Epidermal melanocyte (primary cell): ENCODE data around the gene CNTN4.

ENCODE experiments used
- DNase-seq: peaks from one replicate; pipeline ENCODE4 v3.0.0; 2011; ENCODE audit warnings: low spot score; ENCODE audit not compliant: insufficient read length

Gene CNTN4

DNA sequence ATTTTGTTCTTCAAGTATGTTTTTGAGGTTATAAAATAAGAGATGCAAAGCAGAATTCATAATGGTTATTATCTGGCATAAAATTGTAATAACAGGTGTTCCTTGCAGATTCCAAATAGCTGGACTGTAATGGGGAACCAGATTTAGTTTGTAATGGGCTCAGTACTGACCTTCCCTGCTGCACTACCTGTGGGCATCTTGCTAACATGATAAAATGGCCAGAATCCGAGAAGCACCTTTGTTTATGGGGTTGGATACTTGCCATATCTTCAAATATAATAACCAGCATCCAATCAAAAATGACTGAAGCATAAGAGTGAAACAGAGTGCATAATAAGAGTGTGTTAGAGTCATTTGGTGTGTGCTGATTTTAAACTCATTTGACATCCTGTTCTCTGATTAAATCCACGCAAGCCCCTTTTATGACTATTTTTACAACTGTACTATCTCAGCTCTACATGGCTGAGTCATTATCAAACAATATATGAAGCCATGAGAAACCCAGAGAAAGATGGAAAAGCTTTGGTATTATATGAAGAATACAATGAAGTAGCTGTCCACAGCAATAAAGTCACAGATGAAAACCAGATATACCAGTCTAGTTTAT, 292.4 kb downstream of the CNTN4 start:
- no peak for DNase-seq

DNA sequence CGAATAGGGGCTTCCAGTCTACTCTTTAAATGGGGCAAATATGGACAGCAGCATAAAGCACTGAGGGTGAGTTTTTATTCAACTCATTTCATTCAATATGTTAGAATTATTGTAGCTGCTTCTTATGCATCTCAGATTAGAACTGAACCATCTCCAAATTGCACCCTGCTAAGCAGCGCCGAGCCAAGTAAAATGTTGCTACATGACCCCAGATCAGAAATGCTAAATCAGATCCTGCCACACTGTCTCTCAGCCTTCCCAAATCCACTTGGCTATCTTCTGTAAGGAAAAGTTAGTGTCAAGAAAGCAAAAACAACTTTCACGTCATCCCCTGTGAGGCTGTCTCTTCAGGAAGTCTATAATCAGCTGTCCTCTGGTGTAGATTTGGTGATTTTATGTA, 293.2 kb downstream of the CNTN4 start:
- no peak for DNase-seq

DNA sequence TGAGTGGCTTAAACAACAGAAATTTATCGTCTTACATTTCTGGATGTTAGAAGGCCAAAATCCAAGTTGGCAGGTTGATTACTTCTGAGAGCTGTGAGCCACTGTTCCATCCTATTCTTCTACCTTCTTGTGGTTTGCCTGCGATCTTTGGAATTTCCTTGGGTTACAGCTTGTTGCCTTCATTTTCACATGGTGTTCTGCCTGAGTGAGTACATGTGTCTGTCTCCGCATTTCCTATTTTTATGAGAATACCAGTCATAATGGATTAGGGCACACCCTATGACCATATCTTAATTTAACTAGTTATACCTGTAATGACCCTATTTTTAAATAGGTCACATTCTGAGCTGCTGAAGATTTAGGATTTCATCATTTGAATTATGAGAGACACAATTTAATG, 294.3 kb downstream of the CNTN4 start:
- no peak for DNase-seq

DNA sequence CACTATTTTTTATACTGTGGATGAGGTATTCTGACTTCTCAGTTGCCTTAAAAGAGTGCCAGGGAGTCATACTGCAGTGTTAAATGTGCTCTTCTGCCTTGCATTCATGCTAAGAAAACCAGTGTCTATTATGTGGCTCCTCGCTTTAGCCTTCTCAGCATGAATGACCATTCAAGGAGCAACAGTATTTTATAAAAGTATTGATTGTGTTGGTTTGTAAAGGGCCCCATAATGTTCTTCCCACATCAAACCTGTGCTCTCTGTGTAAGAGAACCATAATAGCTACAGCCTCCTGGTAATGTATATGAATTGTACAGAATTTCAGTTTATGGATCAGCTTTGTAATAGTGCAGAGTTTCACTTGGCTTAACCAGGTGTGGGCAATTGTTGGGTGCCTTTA, 316.4 kb downstream of the CNTN4 start:
- no peak for DNase-seq

DNA sequence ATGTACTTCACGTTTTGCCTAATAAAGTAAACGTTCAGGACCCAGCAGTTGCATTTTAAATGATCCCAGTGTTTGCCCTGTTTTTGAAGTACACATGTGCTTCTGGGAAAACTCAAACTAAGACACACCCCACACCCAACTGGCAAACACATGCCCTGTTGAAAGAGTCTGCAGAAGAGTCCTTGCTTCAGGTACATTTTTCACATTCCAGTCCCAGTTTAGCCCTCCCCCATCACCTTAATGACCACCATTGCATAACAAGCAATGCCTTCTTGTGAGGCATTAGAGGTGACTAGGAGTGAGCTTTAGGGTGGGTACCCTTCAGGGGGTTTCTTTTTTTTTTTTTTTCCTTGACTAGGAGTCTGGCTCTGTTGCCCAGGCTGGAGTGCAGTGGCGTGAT, 322.3 kb downstream of the CNTN4 start:
- DNase-seq: no peak

DNA sequence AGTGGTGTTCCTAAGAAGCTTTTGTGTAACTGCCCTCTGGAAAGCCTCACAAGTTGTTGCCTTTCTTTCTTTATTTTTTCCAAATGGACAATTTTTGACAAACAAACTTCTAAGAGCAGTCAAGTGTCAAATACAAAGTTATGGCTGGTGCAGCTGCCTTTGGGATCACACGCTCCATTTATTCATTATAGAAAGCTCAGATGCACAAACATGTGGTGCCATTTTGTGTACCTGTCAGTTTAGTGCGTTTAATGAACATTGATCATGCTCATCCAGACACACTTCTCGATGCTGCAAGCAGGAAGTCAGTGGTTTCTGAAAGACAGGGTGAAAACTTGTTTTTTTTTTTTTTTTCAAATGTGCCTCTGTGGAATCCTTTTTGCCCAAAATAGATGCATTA, 324.5 kb downstream of the CNTN4 start:
- no peak for DNase-seq

DNA sequence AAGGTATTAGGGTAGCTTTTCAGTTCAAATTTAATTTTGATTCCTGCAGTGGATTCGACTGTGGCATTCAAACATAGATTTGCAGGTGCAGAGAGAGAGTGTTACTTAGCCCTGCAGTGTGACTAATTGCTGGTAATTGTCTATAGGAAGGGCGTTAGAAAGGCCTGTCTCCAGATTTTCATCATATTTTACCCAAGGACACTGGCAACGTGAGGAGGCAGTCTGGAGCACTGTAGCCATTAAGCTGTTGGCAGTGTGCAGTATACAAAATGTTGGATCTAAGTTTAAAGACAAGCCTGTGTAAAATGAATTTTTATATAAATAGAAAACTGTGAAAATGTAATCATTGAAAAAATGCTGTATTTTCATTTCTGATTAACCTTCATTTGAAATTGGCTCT, 342.9 kb downstream of the CNTN4 start:
- no peak for DNase-seq

DNA sequence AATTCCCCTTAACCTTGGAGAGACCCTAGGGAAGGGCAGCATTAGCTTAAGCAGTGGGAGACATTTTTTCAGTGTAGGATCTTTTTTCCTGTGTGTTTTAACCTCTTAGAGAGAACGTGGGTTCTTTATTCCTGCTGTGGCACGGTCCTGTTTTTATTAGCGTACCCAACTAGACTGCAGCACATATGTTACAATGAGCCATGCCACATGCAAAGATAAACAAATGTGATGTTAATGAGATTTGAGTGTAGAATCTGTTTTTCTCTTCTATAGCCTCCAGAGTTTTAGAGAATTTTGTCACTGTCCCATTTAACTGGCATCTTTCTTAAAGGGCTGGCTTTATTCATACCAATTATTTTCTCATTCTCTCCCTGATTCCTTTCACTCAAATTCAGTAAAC, 347.5 kb downstream of the CNTN4 start:
- DNase-seq: no peak

DNA sequence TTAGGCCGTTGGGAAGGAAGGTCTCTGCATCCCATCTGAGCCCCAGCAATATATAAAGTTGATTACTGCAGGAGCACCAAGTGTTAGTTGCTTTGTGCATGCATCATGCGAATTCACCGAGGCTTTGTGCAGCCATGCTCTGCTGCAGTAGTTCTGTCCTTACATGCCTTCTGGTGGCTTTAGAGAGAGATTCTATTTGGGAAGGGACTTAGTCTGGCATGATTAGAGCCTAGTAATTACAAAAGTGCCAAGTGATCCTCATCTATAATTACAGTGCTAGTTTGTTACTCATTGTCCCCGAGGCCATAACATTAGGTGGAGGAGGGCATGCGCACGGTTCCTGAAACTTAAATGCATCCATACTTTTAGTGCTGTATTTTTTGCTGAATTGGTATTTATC, 353.6 kb downstream of the CNTN4 start:
- no peak for DNase-seq

DNA sequence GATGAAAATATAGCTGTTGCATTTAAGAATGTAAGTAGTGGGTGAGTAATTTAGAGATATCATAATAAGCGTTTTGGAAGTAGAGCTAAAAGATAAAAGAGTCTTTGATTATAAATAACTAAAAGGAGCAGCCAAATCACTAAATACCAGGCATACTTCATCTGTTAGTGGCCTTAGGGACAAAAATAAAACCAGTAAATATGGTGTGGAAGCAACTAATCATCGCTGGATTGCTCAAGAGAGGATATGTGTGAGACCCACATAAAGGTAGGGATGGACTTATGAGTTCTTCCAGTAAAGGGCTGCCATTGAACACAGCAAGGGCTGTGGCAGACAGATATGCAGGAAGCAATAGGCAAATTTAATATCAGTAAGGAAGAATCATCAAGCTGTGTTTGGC, 356.2 kb downstream of the CNTN4 start:
- DNase-seq: no peak

DNA sequence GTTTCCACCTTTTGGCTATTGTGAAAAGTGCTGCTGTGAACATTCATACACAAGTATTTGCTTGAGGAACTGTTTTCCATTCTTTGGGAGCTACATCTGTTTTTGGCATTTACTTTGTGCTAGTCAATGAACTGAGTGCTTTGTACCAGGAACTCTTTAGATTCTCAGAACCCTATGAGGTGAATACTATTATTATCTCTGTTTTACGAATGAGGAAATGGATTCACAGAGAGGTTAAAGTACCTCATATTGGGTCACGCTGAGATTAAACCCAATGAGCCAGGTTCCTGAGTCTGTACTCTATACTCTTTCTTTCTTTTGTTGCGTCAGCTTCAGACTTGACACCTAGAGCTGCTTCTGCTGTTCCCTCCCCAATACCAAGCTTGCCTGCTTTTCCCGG, 358.1 kb downstream of the CNTN4 start:
- no peak for DNase-seq

DNA sequence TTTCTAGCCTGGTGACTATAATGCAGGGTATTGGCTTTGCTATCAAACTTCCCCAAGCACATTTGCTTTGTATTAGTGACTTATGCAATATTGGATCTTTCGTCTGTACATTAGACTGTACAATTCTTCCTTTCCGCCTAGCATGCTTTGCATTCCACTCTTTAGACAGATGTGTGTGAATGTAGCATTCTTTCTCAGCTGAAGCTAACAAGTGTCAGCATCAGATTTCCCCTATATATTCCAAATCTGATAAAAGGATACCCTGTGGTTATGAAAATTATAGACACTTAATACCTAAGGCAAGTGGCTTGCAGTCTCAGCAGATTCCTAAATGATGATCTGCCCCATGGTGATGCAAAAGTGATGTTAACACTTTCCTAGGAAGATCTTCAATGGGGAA, 360.1 kb downstream of the CNTN4 start:
- DNase-seq: no peak

DNA sequence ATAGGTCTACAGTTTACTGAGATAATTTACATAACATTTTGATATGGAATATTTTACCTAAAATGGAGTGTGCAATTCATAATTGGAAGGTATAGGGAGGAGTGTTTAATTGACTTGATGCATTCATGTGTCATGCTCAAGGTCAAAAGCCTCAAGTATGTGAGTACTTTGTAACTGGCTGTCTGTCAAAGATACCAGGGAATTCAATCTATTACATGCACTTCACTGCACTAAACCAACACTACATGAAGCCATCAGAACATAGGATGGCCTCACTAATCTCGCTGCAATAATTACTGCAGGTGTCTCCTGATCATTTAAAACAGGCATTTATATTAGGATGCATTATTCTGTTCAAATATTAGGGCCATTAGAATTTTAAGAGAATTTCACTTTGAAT, 367.2 kb downstream of the CNTN4 start:
- no peak for DNase-seq

DNA sequence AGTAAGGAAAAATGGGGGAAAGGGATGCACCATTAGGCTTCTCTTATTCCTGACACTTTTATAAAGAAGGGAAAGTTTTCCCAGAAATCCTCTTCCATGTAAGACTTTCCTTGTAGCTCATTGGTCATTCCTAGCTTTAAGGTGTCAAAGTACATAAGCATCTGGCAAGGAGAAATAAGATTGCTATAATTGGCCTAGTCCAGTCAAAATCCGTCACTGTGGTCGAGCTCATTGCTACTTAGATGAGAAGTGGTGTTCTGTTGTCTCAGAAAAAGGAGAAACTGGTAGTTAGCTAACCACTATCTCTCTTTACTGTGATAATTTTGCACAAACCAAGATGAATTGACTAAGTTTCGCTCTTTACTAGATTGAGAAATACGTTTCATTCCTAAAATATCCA, 370.1 kb downstream of the CNTN4 start:
- no peak for DNase-seq

DNA sequence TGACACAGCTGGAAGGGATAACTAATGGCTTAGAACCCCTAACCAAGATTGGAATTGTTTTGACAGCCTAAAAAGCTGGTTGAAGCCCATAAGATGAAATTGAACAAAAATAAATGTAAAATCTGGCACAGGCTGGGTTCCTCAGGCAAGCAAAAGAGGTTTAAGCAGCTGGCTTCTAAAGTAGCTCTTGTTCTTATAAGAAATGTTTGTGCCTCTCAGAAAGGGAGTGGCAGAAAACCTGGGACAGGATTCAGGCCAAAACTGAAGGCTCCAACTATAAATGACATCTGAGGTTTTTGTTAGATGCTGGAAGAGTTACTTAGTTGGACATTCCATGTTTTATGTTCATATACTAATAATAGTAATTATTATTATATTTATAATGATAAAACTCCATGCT, 378.3 kb downstream of the CNTN4 start:
- DNase-seq: no peak

DNA sequence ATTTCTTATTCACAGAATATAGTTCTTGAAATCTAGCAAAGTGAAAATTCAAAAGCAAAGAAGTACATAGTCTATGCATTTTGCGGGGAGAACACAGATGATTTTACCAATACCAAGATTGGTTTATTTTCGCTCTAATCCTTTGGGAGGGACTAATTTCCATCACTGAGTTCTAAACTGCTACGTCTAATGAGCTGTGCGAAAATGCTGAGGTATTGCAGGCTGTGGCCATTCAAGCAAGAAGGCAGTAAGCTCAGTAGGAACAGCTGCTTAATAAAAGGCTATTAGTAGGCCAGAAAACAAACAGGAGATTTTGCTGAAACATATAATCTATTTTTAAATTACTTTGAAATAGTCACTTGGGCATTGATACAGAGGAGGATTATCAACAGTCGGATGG, 379.0 kb downstream of the CNTN4 start:
- DNase-seq: no peak

DNA sequence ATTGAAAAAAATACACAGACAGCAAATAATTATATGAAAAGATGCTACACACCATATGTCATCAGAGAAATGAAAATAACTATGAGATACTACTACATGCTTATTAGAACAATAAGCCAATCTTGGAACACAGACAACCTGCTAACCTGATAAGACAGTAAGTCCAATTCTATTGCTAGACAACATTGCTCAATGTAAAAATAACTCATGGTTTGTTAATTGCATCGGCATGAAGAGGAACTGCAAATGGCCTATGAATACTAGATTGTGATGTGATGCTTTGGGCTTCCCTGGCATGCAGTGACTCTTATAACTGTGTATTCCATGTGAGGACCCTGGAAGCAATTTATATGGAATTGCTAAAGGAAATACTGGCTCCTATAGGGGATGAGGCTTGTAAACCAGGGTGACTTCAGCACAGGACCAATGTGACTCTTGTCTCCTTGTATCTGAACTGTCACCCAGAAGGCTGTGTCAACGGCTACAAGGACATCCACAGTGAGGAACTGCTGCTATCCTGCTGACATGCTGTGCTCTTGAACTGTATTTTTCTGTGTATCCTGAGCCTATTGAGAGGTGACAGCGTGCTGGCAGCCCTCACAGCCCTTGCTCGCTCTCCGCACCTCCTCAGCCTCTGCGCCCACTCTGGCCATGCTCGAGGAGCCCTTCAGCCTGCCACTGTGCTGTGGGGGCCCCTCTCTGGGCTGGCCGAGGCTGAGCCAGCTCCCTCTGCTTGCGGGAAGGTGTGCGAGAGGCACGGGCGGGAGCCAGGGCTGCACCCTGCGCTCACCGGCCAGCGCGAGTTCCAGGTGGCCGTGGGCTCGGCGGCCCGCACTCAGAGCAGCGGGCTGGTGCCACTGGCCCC, 385.7 kb downstream of the CNTN4 start:
- DNase-seq: no peak

DNA sequence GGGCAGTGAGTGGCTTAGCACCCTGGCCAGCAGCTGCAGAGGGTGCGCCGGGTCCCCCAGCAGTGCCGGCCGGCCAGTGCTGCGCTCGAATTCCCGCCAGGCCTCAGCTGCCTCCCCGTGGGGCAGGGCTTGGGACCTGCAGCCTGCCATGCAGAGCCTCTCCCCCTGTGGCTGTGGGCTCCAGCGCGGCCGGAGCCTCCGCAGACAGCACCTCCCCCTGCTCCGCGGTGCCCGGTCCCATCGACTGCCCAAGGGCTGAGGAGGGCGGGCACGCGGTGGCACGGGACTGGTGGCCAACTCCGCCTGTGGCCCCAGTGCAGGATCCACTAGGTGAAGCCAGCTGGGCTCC, 386.3 kb downstream of the CNTN4 start:
- no peak for DNase-seq

DNA sequence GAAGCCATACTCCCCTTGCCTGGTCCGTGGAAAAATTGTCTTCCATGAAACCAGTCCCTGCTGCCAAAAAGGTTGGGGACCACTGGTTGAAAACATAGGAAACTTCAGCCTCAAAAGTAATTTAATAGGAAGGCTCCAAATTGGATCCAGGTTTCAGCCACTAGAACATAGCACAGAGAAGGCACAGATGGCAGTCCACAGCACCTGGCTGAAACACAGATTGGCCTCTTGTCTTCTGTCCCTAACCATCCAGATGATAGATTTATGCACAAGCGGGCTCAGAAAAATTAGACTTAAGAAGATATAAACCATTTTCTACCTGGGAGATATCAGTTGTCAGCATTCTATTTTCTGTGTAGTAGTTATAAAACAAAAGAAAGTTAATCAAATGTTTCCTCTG, 397.1 kb downstream of the CNTN4 start:
- no peak for DNase-seq

DNA sequence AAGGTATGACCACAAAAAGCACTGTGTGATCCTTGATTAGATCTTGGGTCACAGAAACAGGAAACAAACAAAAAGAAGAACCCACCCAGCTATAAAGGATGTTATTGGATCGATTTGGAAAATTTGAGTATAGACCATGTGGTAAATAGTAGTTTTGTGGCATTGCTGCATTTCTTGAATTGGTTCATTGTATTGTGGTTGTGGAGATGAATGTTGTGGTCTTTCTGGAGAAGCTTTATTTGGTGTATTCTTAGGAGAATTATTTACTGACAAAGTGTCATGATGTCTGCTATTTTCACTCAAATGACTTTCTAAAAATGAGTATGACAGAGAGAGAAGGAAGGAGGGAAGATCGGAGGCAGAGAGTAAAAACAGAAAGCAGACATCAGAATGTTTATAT, 406.2 kb downstream of the CNTN4 start:
- no peak for DNase-seq

DNA sequence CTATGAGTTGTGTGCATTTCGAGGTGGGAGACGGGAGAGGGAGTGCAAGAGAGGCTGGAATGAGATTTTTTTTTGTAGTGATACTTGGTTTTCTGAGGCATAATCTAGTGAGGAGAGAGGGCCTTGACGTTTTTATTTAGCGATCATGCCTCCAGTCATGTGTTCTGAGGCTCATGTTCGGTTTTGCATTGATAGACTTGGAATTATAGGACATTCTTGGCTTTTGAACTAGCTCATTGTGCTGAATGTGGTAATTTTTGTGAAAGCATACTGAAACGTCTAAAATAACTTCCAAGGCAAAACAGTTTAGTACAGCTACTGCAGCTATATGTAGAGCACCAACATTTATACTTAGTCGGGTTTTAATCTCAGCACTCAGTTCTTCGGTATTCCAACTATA, 408.1 kb downstream of the CNTN4 start:
- DNase-seq: no peak

DNA sequence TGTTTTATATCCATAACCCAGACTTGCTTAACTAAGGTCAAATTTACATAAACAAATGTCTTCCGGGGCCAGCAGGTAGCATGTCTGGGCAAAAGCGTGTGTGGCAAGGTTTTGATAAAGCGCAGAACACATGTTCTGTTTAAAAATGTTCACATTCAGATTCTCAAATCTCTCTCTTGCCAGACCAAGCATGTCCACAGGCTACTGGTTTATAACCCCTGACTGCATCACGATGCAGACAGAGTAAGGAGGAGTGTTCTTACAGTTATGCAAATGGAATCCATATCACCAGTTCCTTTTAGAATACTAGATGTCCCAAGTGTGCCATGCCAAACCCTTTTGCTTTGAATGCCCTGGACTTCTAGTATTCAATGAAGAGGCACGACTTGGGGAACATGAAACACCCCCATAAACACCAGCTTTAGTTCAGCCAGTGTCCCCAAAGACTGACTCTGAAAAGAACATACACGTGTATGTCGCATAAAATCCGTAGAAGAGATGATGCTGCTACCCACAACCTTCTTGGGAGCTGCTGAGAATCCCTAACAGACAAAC, 412.0 kb downstream of the CNTN4 start:
- DNase-seq: no peak

DNA sequence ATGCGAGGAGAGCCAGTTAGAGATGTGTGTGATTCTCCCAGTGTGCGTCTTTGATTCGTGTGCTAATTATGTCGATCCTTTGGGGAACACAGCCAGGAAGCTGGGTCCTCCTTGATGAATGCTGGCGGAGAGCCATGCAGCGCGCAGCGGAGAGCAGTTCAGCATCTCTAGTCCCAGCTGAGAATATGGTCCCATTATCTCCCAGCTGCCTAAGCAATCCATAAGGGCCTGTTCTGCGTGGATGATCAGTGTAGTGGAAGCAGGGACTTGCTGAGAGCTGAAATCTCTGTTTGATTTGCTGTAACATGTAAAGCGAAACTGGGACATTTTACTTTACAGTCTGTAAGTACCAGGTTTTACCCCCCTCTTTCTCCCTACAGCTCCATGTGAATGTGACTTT, 412.7 kb downstream of the CNTN4 start:
- no peak for DNase-seq
